Activated T-cell treated with anti-CD3 and anti-CD28 coated beads, Interleukin-2, amount 50 U/mL, for 48 hours (primary cell): ENCODE results near the gene BTBD8.
"Not testable (repeated sequence)": the region's sequence is repeated elsewhere in the genome, so short reads cannot be mapped to it uniquely, and the experiment has no call there.

Source experiments
- DNase-seq, 2 experiments: peaks; one replicate each; pipeline ENCODE4 v3.0.0-alpha.2; 2020

The BTBD8 gene

DNA sequence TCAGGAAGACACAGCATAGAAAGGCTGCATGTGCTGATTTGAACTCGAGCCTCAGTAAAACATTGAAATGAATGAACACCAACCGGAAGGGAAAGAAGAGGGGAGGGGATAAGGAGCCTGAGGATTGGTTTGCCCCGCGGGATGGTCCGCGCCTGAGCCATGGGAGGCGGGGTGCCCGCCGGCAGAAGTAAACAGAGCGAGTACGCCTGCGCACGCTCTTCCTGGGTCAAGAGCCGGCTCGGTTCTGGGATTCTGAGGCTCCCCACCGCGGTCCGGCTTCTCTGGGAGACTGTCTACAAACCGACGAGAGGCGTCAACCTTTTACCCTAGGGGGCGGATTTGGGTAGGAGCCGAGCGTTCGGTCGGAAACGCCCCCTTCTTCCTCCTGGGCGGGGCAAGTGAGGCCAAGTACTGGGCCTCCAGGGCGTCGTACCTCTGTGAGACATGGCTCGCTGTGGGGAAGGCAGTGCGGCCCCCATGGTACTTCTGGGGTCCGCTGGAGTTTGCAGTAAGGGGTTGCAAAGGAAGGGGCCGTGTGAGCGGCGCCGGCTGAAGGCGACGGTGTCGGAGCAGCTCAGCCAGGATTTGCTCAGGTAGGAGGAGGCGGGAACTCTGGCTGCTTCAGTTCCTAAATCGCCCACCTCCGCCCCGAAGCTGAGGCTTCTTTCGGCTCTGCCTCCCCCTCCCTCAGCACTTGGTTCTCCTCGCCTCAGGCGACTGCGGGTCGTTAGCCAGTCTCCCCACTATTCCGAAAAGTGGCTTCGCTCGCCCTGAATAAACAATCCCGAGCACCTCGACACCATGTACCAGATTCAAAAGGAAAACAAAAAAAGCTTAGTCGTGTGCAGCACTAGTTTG, at the start of gene BTBD8:
Gene BTBD8 (plus strand): TSS at position 218 of the 858 bp plus-strand sequence. CDS start 227 bp downstream, at position 445.
- peak; percentile 87 to 90 for DNase-seq

DNA sequence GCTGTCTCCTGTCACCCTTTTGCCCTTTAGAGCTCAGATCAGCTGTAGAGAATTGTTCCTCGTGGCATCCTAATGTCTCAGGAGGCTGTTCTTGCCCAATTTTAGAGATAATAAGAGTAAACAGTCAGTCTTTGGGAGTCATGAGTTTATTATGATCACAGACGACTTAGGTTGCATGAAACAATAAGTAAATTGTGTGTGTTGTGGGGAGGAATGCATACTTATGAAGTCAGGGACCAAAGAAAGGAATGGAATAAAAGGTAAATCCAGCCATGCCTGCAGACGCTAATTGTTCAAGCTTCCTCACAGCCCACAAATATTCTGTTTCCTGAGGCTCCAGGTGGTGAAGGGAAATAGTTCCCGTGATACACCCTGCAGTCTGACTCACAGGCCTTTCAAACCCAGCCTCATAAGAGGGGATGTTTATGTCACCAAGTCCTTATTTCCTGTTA, 49.5 kb upstream of the BTBD8 start:
- DNase-seq: peak in 1 of 2 experiments; percentile 23

DNA sequence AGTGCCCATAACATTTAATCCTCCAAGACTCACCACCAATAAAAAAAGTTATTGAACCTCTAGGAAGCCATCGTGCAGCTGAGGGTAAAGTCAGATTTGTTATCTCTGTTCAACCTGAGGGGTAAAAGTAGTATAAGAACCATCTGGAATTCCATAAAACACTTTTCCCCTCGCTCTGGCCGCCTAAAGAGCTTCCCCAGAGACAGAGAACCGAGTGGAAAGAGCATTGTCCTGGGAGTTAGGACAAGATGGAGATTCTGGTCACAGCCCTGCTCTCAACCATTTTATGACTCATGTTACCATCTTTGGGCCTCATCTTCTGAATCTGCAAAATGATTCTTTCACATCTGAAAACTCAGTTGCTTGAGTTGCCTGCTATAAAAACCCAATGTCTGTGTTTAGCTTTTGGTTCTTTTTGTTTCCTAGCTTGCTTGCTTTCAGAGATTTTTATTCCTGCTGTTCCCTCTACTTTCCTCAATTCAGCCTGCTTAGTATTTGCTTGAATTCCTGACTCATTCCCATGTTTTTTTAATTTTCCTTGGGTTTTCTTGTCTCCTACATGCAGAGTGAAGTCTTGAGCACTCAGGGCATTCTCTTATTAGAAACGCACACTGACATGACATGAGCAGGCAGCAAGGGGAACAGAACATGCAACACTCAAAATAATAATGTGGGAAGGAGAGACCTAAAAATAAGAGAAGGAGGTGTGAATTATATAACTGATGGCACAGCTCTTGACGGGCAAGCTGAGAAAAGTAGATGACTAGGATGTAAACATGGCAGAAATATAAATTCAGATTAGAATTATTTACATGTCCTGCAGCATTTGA, 48.6 kb upstream of the BTBD8 start:
- DNase-seq: no peak

DNA sequence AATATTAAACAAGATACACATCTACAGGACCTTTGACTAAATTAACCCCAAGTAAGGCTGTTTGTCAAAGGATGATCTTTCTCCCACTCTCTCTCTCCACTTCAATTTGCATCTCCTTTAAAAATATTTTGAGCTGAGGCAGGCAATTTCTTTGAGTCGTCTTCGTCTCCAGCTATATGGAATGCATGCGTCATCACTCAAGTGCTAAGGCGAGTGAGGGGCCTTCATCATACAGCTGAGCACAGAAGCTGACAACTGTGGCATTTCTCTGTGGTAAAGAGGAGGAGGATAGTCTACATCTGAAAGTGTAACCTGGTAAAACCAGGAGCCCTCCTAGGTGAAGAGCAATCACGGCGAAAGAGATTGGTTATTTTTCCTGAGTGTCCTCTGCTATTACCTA, 42.7 kb upstream of the BTBD8 start:
- DNase-seq: no peak

DNA sequence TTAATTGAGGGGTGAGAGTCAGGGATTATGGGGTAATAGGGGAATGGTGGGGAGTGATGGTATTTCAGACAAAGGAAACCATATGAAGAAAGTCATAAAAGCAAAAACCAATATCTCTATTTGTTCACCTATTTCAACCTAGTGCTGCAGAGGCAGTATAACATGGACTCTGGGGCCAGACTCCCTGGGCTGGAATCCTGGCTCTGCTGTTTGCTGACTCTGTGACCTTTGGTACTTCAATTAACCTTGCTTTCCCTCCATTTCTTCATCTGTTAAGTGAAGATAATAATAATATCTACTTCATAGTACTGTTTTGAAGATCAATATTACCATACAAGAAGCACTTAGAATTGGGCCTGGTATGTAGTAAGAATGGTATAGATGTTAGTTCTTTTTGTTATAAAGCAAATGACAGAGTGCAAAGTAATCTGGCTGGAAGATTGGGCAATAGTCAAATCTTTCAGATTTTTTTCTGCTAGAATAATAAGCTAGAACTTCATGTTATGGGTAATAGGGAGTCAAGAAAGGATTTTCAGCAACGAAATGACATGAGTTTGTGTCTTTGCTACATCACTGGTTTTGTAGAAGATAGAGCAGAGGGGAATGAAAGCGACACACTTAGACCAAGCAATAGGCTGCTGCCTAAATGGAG, 41.3 kb upstream of the BTBD8 start:
- no peak for DNase-seq

DNA sequence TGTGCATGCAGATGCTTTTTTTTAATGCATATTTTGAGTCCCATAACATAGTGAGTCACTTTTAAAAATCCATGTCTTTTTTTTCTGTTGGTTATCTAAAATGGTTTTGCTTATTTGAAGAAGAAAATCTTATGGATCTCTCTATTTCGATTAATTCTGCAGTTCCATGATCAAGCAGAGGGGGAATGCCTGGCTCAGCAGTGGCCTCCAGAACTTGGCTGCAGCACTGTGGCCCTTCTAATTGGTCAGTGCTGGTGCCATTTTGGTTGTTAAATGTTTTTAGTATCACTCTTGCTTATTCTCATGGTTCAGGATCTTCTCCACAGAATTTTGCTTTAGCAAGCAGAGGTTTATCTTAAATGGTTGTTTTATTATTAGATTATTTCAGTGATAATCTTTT, 39.2 kb upstream of the BTBD8 start:
- DNase-seq: no peak

DNA sequence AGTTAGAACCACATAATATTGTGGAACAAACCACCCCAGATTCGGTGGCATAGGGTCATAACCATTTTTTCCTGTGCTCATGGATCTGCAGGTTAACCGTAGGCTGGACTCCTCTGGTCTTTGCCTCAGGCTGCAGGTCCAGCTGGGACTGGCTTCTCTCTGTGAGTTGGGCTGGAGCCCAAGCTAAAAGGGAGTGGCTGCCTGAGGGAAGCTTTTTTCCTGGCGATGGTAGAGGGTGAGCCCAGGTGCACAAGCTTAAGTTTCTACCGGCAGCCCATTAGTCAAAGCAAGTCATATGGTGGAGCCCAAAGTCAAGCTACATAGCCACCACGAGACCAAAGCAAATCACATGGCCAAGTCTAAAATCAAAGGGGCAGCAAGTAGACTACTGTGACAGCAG, 36.5 kb upstream of the BTBD8 start:
- no peak for DNase-seq

DNA sequence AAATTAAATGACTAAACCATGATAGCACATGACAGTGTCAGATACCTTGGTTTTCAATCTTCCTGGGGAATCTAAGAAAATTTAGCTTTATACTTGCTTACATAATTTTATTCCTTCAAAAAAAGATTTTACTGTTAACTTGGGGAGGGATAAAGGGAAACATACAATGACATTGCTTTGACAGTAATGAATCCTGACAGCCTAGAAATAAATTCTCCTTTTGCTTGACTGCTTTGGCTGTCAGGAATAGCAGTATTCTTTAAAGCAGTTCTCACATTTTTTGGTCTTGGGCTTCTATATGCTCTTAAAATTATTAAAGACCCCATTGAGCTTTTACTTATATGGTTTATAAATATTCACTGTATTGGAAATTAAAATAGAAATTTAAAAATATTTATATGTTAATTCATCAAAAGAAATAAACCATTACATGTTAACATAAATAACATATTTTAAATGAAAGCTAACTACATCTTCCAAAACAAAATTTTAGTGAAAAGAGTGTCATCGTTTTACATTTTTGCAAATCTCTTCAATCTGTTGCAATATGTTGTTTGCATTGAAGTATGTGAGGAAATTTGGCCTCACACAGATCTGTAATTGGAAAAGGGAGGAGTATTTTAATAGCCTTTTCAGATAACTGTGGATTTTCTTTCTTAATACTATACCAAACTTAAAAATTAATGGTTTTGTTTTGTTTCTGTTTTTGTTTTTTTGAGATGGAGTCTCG, 34.2 kb upstream of the BTBD8 start:
- DNase-seq: no peak

DNA sequence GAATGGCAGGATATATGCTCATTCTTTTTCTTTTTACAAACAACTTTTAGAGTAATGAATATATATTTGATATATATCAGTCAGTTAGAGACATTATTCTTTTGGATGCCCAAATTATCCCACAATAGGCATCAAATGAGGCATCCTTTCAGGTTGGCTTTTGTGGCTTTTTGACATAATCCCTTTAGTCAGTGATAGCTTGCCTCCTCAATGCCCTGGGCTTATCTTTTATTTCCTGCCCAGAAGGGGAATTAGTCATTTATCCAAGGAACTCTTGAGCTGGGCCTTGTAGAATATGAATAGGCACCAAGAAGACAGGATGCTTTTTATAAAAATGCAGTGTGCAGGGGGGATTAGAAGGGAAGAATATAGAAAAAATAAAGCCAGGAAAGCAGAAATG, 28.2 kb upstream of the BTBD8 start:
- no peak for DNase-seq

DNA sequence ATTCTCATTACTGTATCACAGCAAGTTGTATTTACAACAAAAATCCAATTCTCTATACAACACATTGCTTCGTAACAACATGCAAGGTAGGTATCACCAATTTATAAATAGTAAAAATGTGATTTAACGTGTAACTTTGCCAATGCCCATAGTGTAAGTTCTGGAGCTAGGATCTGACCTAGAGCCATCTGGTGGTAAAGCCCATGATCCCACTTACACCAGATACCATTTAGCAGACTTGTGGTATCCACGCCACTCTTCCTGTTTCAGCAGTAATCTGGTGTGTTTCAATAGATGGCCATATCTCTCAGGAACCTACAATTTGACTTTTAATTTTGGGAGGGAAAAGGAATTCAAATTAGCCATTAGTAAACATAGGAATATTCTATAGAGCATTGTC, 15.1 kb upstream of the BTBD8 start:
- no peak for DNase-seq

DNA sequence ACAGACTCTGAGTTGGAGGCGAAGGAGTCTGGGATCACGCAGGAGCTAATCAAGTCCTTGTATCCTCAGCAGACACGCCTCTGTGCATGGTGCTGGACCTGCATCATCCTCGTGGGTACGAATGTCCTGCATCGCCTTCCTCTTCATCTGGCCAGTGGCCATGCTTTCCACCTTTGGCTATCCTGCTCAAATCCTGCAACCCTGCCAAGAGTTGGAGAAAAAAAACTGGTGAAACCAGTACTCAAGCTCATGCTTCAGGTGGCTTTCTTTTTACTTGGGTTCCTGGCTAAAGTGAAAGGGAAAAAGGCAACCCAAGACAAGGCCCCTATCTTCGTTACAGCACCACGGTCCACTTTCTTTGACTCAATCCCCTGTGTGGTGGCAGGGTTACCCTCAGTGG, 13.8 kb upstream of the BTBD8 start:
- no peak for DNase-seq

DNA sequence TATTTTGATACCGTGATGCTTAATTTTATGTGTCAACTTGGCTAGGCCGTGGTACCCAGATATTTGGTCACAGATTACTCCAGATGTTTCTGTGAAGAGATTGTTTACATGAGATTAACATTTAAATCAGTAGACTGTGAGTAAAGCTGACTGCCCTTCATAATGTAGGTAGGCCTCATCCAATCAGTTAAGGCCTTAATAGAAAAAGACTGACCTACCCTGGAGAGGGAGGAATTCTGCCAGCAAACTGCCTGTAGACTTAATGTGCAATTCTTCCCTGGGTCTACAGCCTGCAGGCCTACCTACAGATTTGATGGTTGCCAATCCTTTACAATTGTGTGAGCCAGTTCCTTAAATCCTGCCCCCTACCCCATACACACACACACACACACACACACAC, 9.3 kb upstream of the BTBD8 start:
- DNase-seq: no peak

DNA sequence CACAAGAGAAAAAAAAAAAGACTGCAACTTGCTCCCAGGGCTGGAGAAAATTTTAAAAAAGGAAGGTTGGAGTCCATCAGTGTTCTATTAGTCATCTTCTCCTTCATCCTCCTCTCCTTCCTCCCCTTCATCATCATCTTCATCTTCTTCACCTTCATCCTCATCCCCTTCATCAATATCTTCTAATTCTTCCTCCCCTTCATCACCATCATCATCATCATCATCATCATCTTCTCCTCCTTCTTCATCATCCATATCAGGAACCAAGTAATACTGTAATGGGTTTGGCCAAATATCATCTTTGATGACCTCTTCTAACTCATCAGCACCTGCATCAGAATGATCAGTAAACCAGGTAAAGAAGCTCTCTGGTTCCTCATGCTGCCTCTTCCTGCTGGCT, 5.7 kb upstream of the BTBD8 start:
- DNase-seq: not testable (repeated sequence)

DNA sequence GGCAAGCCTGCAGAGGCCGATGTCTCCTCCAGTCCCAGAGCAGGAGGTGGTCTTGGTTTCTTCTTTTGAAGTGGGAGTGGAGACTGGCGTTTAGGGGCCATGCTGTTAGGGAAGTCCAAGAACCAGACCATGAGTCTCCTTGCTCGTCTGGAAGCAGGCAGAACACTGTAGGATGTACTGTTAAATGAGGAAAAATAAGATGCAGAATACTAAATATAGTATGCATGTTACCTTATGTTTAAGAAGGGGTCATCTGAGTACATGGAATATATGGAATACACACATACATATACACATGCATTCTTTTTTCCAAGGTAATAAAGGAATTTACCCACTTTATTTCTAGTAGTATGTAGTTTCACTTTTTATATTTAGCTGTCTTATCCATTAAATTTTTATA, 4.8 kb upstream of the BTBD8 start, which contains the start of gene SETSIP:
Gene SETSIP (minus strand): TSS at position 101 of the 400 bp plus-strand sequence. CDS start 0 bp downstream, at position 101.
- no peak for DNase-seq

DNA sequence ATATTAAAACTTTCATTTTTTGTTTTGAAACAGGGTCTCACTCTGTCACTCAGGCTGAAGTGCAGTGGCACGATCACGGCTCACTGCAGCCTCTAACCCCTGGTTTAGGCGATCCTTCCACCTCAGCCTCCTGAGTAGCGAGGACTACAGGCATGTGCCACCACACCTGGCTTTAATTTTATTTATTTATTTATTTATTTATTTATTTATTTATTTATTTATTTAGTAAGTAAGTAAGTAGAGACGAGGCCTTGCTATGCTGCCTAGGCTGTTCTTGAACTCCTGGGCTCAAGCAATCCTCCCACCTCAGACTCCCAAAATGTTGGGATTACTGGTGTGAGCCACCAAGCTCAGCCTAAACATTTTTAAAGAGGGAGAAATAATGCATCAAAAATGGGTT, 3.8 kb upstream of the BTBD8 start:
- no peak for DNase-seq

DNA sequence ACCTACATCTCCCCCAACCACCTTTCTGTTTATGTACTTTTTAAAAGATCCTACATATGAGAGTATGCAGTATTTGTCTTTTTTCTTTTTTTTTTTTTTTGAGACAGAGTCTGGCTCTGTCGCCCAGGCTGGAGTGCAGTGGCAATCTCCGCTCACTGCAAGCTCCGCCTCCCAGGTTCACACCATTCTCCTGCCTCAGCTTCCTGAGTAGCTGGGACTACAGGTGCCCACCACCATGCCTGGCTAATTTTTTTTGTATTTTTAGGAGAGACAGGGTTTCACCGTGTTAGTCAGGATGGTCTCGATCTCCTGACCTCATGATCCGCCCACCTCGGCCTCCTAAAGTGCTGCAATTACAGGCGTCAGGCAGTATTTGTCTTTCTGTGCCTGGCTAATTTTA, 2.1 kb upstream of the BTBD8 start:
- not testable (repeated sequence) for DNase-seq

DNA sequence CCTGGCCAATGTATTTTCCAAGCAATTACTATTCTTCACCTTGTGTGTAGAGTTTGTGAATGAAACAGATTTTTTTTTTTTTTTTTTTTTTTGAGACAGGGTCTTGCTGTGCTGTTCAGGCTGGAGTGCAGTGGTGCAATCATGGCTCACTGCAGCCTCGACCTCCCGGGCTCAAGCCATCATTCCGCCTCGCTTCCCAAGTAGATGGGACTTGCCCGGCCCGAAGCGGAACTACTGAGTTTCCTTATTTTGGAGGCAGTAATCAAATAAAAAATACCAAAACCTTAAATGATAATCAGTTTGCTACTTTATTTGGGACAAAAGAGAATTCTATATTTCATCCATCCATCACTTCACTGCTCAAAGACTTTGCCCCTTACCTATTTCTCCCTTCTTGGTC, 704 bp upstream of the BTBD8 start:
- no peak for DNase-seq

DNA sequence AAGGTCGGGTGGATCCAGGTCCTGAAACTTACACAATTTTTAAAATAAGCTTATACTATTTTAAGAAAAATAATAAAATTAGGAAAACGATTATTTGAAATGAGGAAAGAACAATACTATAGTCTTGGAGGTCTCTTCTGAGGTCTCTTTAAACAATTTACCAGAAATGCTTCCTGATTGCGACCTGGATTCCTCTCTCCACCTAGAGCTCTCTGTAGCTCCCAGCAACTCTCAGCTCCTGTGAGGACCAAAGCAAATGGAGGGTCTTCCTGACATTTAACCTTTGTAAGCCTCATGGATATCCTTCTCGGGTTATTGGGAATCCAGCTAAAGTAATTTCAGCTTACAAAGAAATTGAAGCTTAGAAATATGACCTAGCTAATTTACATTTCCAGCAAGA, 886 bp downstream of the BTBD8 start:
- no peak for DNase-seq

DNA sequence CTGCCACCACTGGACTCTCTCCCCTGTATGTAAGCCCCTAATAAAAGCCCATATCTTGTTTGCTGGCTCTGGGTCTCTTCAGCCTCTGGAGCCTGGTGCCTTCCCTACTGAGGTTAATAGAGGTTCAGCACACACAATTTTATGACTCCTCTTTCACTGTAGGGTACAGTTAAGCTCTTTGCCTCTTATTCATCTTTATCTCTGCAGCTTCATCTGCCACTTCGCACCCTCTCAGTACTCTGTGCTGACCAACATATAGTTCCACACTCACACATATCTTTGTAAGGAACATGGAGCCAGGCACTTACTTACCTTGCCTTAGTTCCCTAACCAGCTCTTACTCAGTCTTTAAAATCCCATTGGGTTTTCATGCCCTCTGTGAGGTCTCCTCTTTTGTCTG, 4.5 kb downstream of the BTBD8 start:
- DNase-seq: no peak

DNA sequence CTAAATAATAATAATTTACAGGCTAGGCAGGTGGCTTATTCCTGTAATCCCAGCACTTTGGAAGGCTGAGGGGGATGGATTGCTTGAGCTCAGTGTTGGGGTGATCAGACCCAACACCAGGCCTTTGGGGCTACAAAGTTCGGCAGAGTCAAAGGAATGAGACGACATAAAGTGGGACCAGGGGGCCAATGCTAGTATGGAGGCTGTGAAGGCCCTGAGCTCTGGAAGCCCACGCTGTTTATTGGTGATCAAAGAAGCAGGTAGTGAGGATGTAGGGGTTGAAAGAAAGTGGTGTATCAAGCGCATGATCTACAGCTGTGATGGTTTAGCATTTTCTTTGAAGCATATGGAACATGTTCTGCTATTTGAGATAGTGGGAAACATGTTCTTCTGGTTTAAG, 5.6 kb downstream of the BTBD8 start:
- no peak for DNase-seq

DNA sequence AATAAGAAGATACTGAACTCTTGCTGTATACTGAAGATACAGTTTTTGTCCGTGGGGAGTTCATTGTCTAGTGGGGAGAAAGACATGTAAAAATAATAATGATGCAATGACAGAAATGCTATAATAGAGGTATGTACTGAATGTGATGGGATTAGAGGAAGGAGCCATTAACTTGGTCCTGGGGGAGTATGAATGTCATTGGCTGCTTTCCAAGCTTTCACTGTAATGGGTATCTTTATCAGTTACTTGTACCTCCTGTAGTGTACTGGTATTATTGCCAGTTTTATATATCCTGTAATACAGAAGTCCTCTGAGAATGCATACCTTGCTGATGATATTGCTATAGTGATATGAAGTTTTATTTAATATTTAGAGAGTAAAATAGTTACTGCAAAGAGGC, 7.4 kb downstream of the BTBD8 start:
- no peak for DNase-seq

DNA sequence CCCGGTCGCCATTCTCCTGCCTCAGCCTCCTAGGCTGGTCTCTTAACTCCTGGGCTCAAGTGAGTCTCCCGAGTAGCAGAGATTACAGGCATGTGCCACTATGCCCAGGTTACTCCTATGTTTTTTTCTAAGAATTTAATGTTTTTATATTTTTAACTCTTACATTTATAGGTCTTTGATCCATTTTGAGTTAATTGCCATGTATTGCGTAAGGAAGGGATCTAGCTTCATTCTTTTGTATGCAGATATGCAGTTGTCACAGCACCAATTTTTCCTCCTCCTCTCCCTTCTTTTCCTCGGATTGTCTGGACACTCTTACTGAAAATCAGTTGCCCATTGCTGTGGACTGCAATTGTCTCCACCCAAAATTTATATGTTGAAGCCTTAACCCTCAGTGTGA, 11.5 kb downstream of the BTBD8 start:
- DNase-seq: no peak

DNA sequence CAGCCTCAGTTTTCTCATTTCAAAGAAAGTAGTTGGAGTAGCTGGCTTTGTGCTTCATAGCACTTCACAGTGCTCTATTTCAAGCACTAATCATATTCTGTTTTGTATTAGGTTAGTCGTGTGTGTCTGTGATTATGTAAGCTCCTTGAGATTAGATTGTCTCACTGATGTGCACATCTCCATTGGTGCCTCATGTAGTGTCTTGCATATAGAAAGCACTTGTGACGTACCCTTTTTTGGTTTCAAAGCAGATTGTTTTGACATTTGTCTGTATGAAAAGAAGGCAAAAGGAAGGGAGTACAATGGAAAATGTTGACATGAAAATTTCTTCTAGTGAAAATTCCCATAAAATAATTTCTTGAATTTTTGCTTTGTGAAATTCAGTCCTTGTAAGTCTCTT, 13.9 kb downstream of the BTBD8 start:
- DNase-seq: no peak
